ENCODE measurements around the gene TVP23C. TPM values are rescaled to one million over a fixed set of nuclear protein-coding genes. Genes with fewer than 3 reads are reported as not detected.
"Not testable (repeated sequence)": the region's sequence is repeated elsewhere in the genome, so short reads cannot be mapped to it uniquely, and the experiment has no call there.

TVP23C gene
- 20.6 TPM for polyA plus RNA-seq (ENCODE audit: insufficient read length)
- long read RNA-seq, donor 1 = 0 reads
- long read RNA-seq, donor 2, partial matches to known transcripts = 7 of 8 reads
- long read RNA-seq, donor 2, other reads (novel, unspliced or antisense) = 0 of 8 reads
- long read RNA-seq, donor 3 = 0 reads
- long read RNA-seq, donor 4 = 0 reads
- long read RNA-seq, donor 5 = 0 reads
- long read RNA-seq, donor 6 = 0 reads
- long read RNA-seq, donor 7, partial matches to known transcripts = 0 of 1 reads
- long read RNA-seq, donor 7, other reads (novel, unspliced or antisense) = 0 of 1 reads
- long read RNA-seq, donor 8 = 0 reads

DNA sequence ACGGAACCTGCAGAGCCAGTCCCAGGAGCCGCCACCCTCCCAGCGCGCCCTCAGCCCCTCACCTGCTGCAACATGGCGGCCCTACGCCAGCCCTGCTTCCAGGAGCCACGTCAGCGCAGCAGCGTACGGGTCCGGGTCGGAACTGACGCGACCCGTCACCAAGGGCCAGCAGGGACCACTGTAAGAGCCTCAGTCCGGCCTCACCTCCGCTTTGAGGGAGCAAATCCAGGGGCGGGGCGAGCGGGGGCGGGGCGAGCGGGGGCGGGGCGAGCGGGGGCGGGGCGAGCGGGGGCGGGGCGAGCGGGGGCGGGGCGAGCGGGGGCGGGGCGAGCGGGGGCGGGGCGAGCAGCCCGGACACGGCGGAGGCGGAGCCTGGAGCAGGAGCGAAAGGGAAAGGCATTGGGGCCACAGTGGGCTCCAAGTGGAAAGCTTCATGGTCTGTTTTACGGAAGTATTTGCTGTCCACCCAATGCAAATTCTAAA, at the start of gene TVP23C:
TSS of gene TVP23C (minus strand) at position 109 of the 483 bp plus-strand sequence. CDS start at position 74, 35 bp downstream.
- peak; percentile 50 for DNase-seq

DNA sequence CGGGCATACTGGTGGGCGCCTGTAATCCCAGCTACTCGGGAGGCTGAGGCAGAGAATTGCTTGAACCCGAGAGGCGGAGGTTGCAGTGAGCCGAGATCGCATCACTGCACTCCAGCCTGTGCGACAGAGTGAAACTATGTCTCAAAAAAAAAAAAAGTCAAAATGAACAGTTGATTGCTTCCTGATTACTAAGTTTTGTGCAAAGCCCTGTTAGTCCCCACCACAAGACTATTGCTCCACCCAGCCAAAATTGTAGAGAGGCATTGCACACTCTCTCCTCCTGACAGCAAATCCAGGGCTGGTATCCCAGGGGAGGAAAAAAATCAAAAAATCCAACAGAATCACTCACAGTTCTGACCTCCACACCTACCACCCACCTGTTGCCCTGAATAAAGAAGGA, 29.7 kb upstream of the TVP23C start:
- not testable (repeated sequence) for DNase-seq

DNA sequence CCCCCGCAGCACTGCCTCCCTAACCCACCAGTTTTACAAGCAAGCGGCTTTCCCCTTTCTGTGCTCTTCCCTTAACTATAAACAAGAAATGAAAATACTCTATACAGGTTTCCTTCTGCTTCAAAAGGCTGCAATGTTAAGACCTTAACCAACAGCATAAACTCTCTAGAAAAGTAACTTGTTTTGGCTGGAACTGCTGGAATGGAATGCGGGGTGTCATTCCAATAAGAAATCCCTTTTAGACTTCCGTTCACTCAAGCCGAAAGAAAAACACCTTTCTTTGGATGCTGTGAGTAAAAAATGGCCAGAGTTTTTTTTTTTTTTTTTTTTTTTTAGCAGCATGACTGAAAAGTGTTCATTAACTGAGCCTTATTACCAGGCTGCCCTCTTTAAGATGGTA, 28.7 kb upstream of the TVP23C start:
- DNase-seq = not testable (repeated sequence)

DNA sequence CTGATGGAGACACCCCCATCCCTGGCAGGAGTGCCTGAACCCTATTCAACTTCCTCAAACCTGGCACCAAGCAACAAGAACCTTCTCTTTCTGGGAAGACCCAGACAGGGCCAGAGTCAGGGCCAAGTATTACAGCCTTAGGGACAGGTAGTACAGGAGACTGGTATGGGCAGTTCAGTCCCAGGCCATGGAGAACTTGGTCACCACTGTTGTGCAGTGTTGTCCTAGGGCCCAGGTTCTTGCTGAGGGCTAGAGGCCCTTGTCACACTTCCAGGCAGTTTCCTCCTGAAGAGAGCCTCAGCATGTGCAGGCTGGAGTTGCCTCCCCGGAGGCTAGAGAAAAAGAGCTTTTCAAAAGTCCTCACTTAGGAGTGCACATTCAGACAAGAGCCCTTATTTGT, 27.6 kb upstream of the TVP23C start:
- not testable (repeated sequence) for DNase-seq

DNA sequence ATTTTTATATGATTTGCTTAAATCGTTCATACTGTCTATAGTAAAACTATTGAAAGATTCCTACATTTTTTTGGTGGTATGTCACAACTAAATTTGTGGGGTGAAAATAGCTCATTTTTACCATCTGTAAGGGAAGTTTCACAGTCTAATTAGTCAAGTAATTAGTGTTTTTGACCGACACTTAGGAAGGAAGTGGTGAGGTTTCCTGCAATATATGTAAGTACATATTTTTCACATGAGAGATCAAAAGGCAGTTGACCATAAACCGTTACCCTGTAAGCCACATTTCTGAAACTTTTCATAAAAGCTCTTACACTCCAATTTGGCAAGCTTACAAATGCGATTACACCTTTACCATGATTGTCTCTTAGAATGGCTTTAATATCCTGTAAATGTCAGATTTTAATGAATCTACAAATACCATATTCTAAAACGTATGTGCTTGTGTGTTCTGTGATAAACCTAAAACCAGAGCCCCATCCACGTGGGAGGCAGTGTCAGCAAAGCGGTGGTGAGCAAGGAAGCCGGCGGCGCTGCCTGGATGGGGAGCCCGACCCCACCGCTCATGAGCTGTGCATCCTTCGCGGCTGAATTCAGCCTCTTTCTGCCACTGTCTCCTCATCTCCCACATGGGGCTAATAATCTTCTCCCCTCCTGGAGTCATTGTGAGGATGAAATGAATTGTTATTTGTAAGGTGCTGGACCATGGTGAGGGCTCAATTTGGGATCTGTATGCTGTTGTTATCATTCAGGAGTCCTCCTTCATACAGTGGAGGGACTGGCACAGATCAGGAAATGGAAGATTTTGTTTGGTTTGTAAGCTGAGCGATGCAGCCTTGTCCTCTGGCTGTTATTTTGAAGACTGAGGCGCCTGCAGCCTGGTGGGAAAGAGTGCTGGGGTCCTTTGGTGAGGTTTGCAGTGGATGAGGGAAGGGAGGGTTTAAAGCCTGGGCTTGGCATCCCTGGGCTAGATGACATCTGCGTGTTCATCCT, 26.6 kb upstream of the TVP23C start:
- not testable (repeated sequence) for DNase-seq

DNA sequence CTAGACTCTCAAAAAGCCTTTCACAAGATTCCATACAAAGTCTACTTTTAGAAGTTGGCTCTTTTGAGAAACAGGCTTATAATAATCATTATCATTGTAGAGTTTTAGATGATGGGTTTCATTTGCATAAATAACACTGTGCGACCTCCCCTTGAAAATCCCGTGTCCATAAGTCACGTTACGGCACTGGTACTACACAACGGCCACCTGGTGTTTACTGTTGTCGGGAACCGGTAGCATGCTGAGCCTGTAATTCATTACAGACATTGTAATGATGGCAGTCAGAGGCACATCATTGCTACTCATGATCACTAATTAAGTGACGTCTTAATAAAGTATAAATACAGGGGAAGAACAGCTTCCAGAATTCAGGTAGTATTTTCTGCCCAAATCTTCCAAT, 24.7 kb upstream of the TVP23C start:
- not testable (repeated sequence) for DNase-seq

DNA sequence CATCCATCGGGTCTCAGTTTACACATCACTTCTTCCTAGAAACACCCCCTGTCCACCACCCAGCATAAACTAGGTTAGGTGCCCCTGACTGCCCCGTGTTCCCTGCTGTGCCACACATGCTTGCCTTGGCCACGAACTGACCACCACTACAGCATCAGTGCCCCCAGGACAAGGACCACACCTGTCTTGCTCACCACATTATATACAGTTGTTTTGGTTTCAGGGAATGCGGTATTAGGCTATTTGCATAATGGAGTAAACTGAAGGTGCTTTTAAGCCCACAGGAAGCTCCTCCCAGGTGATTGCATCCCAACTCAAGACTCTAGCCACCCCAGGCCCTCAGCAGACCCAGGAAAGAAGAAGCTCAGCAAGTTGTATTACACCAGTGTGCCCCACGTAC, 20.0 kb upstream of the TVP23C start:
- not testable (repeated sequence) for DNase-seq

DNA sequence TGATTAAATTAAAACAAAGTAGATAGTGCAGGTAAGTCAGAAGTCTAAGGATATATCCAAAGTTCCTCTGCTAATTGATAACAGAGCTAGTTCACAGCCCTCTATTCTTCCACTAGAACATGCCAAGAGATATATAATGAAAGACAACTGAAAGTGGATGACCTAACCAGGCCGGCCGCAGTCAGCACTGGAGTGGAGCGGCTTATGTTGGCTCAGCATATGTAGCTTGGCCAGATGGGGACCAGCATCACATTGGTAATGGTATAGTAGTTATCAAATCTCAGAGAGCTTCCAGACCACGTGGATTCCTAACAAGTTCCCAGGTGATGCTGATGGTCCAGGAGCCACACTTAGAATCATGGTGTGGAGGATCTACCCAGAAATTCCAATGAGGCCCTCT, 18.2 kb upstream of the TVP23C start:
- DNase-seq = not testable (repeated sequence)

DNA sequence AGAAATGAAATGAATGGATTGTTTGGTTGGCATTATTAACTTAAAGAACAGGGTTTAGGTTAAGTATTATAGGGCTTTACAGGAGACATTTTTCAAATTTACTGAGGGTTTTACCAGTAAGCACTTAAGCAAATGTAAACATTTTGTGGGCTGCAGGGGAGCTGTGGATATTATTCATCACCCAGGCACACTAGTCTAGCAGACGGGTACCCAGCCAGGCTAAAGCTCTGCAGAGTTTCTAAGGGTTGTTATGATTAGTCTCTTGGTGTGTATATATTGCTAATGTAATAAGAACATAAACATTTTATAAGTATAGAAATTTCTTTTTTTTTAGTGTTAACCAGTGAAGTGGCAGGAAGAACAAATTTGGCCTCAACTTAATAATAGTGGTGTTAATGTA, 13.6 kb upstream of the TVP23C start:
- not testable (repeated sequence) for DNase-seq

DNA sequence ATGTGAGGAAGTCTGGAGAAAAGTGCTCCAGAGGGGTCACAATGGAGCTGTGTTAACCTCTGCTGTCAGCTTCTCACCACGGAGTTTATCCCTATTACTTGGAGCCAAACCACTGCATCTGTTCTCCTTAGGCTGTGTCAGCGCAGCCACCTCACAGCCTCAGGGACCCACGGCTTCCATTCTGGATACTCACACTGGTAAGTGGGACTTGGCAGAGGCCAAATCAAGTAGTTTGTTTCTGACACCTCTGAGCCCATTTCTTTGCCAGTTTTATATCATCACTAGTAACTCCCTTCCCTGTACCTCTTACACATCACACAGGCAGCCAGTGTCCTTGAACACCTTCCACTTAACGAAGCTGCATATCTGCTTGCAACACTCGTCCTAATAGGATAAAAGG, 11.4 kb upstream of the TVP23C start:
- not testable (repeated sequence) for DNase-seq

DNA sequence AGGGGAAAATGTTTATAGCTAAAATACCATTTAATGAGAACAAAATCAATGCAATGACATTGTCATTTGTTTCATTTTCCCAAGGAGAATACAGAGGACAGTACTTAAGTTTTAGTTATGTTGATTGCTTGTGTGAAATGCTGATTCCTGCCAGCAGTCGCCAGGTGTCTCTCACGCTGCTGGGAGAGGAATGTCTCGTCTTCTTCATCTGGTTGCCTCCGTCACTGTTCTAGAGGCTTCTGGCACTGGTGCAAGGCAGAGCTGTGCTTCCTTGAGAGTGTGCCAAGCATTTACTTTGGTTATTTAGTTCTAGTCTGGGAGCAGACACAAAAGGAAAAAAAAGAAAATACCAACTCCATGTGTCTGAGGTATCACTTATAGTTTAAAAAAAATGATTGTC, 10.6 kb upstream of the TVP23C start:
- DNase-seq = not testable (repeated sequence)

DNA sequence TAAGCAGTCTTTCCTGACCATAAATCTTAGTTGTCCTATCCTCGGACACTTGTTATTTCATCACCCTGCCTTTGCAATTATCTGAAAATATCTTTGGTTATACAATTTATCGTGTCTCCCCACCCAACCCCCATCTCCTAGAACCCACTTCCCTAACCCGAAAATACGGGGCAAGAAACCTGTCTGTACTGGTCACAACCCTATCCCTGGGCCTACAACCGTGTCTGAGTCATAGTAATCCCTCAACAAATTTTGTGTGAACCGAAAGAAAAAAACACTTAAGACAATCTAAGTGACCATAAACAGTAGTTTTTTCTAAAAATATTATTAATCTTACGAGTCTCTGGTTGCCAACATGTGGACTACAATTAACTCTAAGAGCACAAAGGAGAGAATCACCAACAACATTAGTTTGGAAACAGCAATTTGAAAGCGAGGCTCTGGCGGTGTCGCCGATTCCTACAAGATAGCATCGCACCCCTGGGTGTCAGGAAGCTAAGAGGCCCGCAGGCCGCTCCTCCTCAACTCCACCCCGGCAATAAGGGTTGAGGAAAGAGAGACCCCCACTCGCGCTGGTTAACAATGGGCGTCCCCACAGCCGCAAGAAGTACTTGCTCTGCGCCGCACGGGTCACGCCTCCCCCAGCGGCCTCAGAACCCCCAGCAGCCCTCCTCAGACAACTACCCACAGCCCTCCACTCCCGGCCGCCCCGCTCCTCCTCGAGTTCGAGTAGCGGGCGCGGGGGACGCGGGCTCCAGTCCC, 489 bp downstream of the TVP23C start:
- DNase-seq = not testable (repeated sequence)

DNA sequence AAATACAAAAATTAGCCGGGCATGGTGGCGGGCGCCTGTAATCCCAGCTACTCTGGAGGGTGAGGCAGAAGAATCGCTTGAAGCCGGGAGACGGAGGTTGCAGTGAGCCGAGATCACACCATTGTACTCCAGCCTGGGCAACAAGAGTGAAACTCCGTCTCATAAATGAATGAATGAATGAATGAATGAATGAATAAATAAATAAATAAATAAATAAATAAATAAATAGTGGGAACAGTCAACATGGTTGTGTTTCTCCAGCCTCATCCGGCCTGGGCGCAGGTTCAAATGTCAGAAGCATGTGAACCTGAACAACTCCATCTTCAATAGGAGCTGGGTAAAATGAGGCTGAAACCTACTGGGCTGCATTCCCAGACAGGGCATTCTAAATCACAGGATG, 1.8 kb downstream of the TVP23C start:
- not testable (repeated sequence) for DNase-seq

DNA sequence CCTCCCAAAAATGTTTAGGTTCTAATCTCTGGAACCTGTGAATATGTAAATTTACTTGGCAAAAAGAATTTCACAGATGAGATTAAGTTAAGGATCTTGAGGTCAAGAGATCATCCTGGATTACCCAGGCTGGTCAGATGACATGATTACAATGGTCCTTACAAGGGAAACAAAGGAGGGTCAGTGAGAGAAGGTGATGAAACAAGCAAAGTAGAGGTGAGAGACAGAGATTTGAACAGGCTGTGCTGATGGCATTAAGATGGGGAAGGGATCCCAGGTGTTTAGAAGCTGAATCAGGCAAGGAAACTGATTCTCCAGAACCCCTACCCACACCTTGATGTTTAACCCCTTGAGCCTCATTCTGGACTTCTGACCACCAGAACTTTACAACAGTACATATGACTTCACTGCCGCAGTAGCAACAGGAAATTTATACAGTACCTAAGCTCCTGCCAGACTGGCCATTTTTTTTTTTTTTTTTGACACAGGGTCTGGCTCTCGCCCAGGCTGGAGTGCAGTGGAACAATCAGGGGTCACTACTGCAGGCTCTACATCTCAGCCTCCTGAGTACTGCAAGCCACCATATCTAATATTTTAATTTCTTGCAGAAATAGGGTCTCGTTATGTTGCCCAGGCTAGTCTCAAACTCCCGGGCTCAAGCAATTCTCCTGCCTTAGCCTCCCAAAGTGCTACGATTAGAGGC, 4.7 kb downstream of the TVP23C start:
- not testable (repeated sequence) for DNase-seq

DNA sequence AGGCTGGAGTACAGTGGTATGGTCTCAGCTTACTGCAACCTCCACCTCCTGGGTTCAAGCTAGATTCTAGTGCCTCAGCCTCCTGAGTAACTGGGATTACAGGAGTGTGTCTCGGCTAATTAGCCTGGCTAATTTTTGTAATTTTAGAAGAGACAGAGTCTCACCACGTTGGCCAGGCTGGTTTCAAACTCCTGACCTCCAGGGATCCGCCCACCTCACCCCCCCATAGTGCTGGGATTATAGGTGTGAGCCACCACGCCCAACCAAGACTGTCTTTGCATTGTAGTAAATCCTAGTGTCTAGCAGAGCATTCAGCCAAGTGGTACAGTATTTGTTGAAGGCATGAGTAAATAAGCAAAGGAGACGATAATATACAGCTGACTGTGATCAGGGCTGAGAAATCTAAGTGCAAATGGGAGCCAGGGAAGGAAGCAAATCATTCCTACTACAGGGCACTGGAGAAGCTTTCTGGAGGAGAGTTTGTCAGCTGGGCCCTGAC, 5.9 kb downstream of the TVP23C start:
- not testable (repeated sequence) for DNase-seq

DNA sequence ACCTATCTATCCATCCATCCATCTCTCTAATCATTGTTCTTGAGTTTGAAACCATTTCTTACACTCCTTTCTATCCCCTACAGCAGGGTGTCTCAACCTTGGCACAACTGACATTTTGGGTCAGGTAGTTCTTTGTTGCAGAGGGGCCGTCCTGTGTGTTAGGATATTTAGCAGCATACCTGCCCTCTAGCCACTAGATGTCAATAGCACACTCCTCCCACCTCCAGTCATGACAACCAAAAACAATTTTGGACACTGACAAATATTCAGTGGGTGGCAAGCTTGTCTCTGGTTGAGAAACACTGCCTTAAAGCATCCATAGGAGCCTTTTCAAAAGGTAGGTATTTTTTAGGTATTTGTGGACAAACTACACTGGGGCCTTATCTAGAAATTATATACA, 10.4 kb downstream of the TVP23C start:
- not testable (repeated sequence) for DNase-seq

DNA sequence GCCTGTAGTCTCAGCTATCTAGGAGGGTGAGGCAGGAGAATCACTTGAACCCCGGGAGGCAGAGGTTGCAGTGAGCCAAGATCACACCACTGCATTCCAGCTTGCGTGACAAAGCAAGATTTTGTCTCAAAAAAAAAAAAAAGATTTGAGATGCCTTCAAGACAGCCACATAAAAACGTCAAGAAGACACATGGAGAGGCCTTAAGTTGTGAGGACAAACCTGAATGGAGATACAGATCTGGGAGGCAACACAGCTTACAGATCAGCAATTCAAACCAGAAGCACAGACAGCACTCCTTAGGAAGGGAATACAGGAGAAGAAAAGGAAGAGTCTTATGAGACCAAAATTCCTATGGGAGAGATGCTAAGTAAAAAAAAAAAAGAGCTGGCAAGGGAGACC, 13.7 kb downstream of the TVP23C start:
- not testable (repeated sequence) for DNase-seq

DNA sequence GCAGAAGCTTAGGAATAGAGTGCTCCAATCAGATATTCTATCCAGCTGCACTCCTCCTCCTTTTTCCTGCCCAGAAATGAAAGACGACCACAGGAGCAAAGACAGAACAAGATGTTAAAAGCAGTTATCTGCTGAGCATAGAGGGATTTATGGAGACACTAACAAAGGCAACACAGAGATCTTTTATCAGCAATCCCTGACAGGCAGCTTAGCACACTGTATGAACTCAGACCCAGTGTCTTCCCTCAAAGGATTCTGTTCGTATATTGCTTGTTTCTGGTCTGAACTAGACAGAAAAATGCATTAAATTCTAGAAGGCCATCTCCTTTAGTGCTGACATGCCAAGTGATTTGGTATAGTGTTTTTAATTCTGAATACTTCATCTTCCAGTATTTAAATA, 16.7 kb downstream of the TVP23C start:
- DNase-seq = not testable (repeated sequence)

DNA sequence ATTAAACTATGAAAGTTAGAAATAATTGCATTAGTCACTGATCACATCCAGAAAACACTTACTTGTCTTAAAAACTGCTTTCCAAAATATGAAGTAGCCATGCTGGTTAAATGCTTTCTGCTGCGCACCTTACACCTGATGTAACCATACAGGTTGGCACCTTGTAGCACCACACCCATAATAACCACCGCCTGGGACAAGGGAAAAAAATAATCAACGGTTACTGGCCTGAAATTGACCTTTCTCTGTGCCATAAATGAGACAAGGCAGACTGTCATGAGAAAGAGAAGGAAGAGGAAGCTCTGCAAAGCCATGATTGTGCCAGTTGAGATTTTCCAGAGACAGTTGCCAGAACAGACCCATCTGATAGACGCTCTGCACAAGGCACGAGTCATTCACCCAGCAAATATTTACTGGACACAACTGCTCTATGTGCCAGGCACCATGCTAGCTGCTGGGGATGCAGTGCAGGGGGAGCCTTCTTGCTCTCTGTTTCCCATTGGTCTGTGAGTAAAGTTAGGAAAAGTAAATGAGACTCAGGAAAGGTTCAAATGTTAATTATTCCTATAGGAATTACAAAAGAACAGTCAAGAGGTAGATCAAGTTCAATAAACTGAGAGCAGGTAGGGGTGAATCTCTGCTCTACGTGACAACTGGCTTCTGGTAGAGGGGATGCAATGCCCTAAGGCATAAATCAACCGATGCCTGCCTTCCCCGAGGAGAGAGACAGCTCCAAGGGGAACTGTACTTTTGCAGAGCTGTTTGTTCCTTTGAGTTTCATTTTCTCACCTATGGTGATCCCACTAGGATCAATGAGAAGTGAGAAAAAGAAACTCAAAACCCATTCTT, 22.7 kb downstream of the TVP23C start:
- not testable (repeated sequence) for DNase-seq

DNA sequence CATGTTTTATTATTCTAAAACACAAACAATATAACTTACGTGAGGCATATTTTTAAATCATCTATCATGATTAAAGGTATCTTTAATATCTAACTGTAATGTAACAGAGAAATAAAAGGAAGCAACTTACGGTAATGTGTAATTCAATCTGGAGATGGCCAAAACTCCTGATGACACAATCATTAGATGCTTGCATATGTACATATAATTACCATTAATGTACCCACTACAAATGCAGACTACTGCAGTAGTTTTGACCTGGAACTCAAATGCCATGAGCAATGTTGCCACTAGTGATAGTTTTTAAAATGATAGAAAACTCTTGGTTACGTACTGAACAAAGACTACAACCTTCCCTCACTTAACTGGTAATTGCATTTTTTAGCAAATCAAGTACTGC, 30.2 kb downstream of the TVP23C start:
- not testable (repeated sequence) for DNase-seq

Measured in left kidney (tissue), 8 donors.